Erythroblast (primary cell): ENCODE data around the gene SEZ6L.

Experiments
- DNase-seq, 2 experiments: peaks; one replicate each; lab custom pipeline; 2025; lab: John Stamatoyannopoulos, UW
- GATA1 ChIP-seq: IDR thresholded peaks from 2 replicates; pipeline ENCODE4 v1.6.1; 2011; ENCODE audit warnings: low read depth, mild to moderate bottlenecking, control low read depth, low read length, moderate library complexity
- POLR2A ChIP-seq: IDR thresholded peaks from 2 replicates; pipeline ENCODE4 v1.6.1; 2011; ENCODE audit warnings: mild to moderate bottlenecking, low read length

The SEZ6L gene

GRCh38 chr22:26162926-26163325 lies 6.3 kb upstream of the SEZ6L start:
- no peak for DNase-seq
- TF ChIP-seq GATA1 (no peak), POLR2A (no peak)

- no peak for DNase-seq
- TF ChIP-seq POLR2A, result no peak
- no peak for TF ChIP-seq GATA1
These were observed 5.1 kb upstream of the SEZ6L start for GRCh38 chr22:26164174-26164573.

GRCh38 chr22:26168330-26168851 lies 871 bp upstream of the SEZ6L start:
- TF ChIP-seq POLR2A (no peak), GATA1 (no peak)
- DNase-seq, result no peak

GRCh38 chr22:26168939-26169314 lies 335 bp upstream of the SEZ6L start:
- no peak for DNase-seq
- no peak for TF ChIP-seq GATA1
- TF ChIP-seq POLR2A, result no peak

- TF ChIP-seq GATA1, result no peak
- no peak for TF ChIP-seq POLR2A
- DNase-seq, result no peak
These were observed 840 bp downstream of the SEZ6L start for GRCh38 chr22:26170112-26170492.

- peak; percentile 3 to 7 for DNase-seq
- TF ChIP-seq GATA1 (no peak), POLR2A (no peak)
These were observed 1.7 kb downstream of the SEZ6L start for GRCh38 chr22:26170795-26171580.

- no peak for TF ChIP-seq POLR2A
- TF ChIP-seq GATA1, result no peak
- DNase-seq, result peak; percentile 14 to 44
These were observed 3.2 kb downstream of the SEZ6L start for GRCh38 chr22:26172389-26172990.

- DNase-seq, result no peak
These were observed 5.0 kb downstream of the SEZ6L start for GRCh38 chr22:26174280-26174679.

GRCh38 chr22:26182723-26183122 lies 13.5 kb downstream of the SEZ6L start:
- no peak for TF ChIP-seq POLR2A
- TF ChIP-seq GATA1, result no peak
- DNase-seq, result no peak

More at GRCh38 chr22:26174280-26174679, 5.0 kb downstream of the SEZ6L start:
- TF ChIP-seq POLR2A, result no peak
- no peak for TF ChIP-seq GATA1

GRCh38 chr22:26185190-26185589 lies 15.9 kb downstream of the SEZ6L start:
- TF ChIP-seq GATA1, result no peak
- TF ChIP-seq POLR2A, result no peak
- no peak for DNase-seq

- no peak for DNase-seq
- no peak for TF ChIP-seq GATA1
- no peak for TF ChIP-seq POLR2A
These were observed 19.1 kb downstream of the SEZ6L start for GRCh38 chr22:26188341-26188740.

GRCh38 chr22:26194313-26194712 lies 25.1 kb downstream of the SEZ6L start:
- no peak for TF ChIP-seq GATA1
- no peak for DNase-seq

GRCh38 chr22:26194877-26195276 lies 25.6 kb downstream of the SEZ6L start:
- TF ChIP-seq POLR2A (no peak), GATA1 (no peak)
- no peak for DNase-seq

GRCh38 chr22:26196657-26197056 lies 27.4 kb downstream of the SEZ6L start:
- no peak for DNase-seq
- TF ChIP-seq GATA1 (no peak), POLR2A (no peak)
